ENCODE results near the gene RPP21. TPM values are rescaled to one million over a fixed set of nuclear protein-coding genes. Genes with fewer than 3 reads are reported as not detected.

Gene RPP21
- total RNA-seq, 1 donor from 2014 or later: 35.2 TPM

DNA sequence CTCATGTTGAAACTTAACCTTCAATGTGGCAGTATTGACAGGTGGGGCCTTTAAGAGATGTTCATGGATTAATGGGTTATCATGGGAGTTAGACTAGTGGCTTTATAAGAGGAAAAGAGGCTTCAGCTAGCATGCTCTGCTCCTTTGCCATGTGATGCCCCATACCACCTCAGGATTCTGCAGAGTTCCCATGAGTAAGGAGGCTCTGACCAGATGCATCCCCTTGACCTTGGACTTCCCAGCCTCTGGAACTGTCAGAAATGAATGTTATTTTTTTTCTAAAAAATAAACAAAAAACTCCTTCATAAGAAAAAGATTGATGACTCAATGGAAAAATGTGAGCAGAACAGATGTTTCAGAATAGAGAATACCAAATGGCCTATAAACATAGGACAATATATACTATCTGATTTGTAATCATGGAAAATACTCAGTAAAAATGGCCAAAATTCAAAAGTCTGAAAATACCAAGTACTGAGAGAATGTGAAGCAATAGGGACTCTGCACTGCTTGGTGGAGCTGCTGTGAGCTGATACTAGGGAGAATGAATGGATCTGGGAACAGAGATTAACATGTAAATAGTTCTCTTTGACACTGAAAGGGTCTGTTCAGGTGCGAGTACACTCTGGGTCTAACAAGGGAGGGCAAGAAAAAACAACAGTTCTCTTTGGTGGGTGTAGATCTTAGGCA, 25.7 kb upstream of the RPP21 start:
- Mint-ChIP-seq H3K36me3 (ENCODE audit: low read depth, unreplicated experiment) (peaks cover 17% of the 10 kb centered on the region), H3K27me3 (ENCODE audit: unreplicated experiment) (peaks cover 3% of the 10 kb centered on the region), H3K4me3 (ENCODE audit: unreplicated experiment) (no peak overlapping the region), H3K9me3 (ENCODE audit: unreplicated experiment) (no peaks in the 10 kb centered on the region), H3K4me1 (ENCODE audit: unreplicated experiment) (peaks cover 5% of the 10 kb centered on the region), H3K27ac (ENCODE audit: unreplicated experiment) (no peak overlapping the region)
- TF ChIP-seq, protein P1, sequence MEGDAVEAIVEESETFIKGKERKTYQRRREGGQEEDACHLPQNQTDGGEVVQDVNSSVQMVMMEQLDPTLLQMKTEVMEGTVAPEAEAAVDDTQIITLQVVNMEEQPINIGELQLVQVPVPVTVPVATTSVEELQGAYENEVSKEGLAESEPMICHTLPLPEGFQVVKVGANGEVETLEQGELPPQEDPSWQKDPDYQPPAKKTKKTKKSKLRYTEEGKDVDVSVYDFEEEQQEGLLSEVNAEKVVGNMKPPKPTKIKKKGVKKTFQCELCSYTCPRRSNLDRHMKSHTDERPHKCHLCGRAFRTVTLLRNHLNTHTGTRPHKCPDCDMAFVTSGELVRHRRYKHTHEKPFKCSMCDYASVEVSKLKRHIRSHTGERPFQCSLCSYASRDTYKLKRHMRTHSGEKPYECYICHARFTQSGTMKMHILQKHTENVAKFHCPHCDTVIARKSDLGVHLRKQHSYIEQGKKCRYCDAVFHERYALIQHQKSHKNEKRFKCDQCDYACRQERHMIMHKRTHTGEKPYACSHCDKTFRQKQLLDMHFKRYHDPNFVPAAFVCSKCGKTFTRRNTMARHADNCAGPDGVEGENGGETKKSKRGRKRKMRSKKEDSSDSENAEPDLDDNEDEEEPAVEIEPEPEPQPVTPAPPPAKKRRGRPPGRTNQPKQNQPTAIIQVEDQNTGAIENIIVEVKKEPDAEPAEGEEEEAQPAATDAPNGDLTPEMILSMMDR (IDR thresholded peaks at IDR 0.05; ENCODE audit: unreplicated experiment): no peak
- no peak for DNase-seq (ENCODE audit: low spot score)

DNA sequence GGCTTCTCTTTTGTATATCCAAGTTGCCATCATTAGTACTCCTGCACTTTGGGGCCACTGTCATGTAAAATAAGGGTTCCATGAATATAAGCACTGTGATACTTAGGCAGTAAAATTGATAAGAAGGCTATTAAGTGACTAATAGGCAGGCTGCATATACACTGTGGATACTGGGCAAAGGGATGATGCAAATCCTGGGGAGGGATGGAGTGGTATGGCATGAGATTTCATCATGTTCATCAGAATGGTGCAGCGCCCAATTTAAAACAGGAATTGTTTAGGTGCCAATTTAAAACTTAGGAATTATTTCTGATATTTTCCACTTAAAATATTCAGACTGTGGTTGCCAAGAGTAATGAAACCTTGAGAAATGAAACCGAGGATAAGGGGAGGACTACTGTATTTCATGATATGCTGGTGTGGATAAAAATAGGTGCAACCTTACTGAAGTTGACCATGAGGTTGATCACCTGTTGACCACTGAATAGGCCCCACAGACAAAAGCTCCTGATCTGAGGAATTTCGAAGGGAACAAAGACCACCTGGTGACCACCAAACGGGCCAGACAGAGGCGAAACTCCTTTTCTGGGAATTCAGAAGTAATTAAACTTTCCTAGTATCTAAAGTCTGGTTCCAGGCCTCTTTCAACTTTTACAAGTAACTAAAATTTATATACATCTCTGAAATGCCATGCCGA, 23.1 kb upstream of the RPP21 start:
- no peak overlapping the region for H3K4me3 Mint-ChIP-seq (ENCODE audit: unreplicated experiment)
- TF ChIP-seq, protein P1 (IDR thresholded peaks at IDR 0.05; ENCODE audit: unreplicated experiment): no peak
- no peak for DNase-seq (ENCODE audit: low spot score)
- H3K36me3 Mint-ChIP-seq (ENCODE audit: low read depth, unreplicated experiment): peaks cover 9% of the 10 kb centered on the region
- H3K27me3 Mint-ChIP-seq (ENCODE audit: unreplicated experiment): peaks cover 7% of the 10 kb centered on the region
- H3K4me1 Mint-ChIP-seq (ENCODE audit: unreplicated experiment): peaks cover 18% of the 10 kb centered on the region
- no peaks in the 10 kb centered on the region for H3K9me3 Mint-ChIP-seq (ENCODE audit: unreplicated experiment)
- peak overlapping the region; percentile 48 for H3K27ac Mint-ChIP-seq (ENCODE audit: unreplicated experiment)

DNA sequence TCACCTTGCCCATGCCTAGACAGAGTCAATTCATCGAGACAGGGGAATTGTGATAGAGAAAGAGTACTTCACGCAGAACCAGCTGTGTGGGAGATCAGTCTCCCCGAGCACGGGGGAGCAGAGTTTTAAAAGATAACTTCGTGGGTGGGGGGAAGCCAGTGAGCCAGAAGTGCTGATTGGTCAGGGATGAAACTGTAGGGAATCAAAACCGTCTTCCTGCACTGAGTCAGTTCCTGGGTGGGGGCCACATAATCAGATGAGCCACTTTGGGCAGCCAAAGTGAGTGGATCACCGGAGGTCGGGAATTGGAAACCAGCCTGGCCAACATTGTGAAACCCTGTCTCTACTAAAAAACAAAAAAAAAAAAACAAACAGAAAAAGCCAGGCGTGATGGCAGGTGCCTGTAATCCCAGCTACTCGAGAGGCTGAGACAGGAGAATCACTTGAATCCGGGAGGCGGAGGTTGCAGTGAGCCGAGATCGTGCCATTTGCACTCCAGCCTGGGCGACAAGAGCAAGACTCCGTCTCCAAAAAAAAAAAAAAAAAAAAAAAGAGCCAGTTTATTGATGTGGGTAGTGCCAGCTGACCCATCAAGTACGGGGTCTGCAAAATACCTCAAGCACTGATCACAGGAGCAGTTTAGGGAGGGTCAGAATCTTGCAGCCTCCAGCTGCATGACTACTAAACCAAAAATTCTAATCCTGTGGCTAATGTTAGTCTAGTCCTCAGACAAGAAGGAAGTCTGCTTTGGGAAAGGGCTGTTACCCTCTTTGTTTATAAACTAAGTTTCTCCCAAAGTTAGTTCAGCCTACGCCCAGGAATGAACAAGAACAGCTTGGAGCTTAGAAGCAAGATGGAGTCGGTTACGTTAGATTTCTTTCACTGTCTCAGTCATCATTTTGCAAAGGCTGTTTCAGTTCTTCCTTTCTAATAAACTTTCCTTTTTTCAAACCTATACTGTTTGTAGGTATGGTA, 22.1 kb upstream of the RPP21 start:
- Mint-ChIP-seq H3K9me3 (ENCODE audit: unreplicated experiment) (no peaks in the 10 kb centered on the region), H3K27me3 (ENCODE audit: unreplicated experiment) (peaks cover 7% of the 10 kb centered on the region), H3K4me1 (ENCODE audit: unreplicated experiment) (peaks cover 26% of the 10 kb centered on the region), H3K27ac (ENCODE audit: unreplicated experiment) (peak overlapping the region; percentile 30), H3K4me3 (ENCODE audit: unreplicated experiment) (no peak overlapping the region), H3K36me3 (ENCODE audit: low read depth, unreplicated experiment) (peaks cover 14% of the 10 kb centered on the region)
- no peak for DNase-seq (ENCODE audit: low spot score)
- TF ChIP-seq, protein P1 (IDR thresholded peaks at IDR 0.05; ENCODE audit: unreplicated experiment): no peak

DNA sequence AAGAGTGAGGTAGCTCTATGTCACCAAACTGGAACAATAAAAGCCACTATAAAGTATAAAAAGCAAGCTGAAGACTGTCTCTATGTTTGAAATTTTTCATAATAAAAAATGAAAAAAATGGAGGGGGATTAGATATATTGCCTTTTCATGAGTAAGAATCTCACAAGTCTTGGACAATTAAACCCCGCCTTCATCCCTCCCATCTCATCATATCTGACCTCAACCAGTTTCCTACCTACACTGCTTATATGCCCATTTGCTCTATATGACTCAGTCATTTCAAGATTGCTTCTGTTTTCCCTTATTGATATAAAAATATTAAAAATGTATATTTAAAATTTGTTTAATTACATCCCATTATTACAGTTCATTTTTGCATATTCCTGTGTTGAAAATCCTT, 21.1 kb upstream of the RPP21 start:
- no peaks in the 10 kb centered on the region for H3K9me3 Mint-ChIP-seq (ENCODE audit: unreplicated experiment)
- no peak overlapping the region for H3K4me3 Mint-ChIP-seq (ENCODE audit: unreplicated experiment)
- peaks cover 9% of the 10 kb centered on the region for H3K27me3 Mint-ChIP-seq (ENCODE audit: unreplicated experiment)
- H3K36me3 Mint-ChIP-seq (ENCODE audit: low read depth, unreplicated experiment): peaks cover 18% of the 10 kb centered on the region
- no peak overlapping the region for H3K27ac Mint-ChIP-seq (ENCODE audit: unreplicated experiment)
- no peak for DNase-seq (ENCODE audit: low spot score)
- H3K4me1 Mint-ChIP-seq (ENCODE audit: unreplicated experiment): peaks cover 30% of the 10 kb centered on the region
- TF ChIP-seq, protein P1 (IDR thresholded peaks at IDR 0.05; ENCODE audit: unreplicated experiment): no peak
